GM18868 (cell line): ENCODE data around the gene B4GALNT3.

ENCODE experiments used
- ATAC-seq: cut with Tn5 transposase; IDR thresholded peaks from one replicate; pipeline ENCODE4 v1.9.1; 2021; ENCODE audit warnings: mild to moderate bottlenecking, moderate library complexity; ENCODE audit not compliant: unreplicated experiment

B4GALNT3 gene

GRCh38 chr12:507391-507796 is 47.7 kb downstream of the B4GALNT3 start:
- ATAC-seq: no peak

- ATAC-seq: no peak
Measured at GRCh38 chr12:508145-508544, 48.4 kb downstream of the B4GALNT3 start.

- no peak for ATAC-seq
Measured at GRCh38 chr12:508795-509194, 49.1 kb downstream of the B4GALNT3 start.

GRCh38 chr12:509500-509899 is 49.8 kb downstream of the B4GALNT3 start:
- ATAC-seq: no peak

GRCh38 chr12:510071-510825 is 50.5 kb downstream of the B4GALNT3 start:
- no peak for ATAC-seq

- no peak for ATAC-seq
Measured at GRCh38 chr12:512933-513332, 53.2 kb downstream of the B4GALNT3 start.

- no peak for ATAC-seq
Measured at GRCh38 chr12:513446-513845, 53.7 kb downstream of the B4GALNT3 start.

- no peak for ATAC-seq
Measured at GRCh38 chr12:517538-517937, 57.8 kb downstream of the B4GALNT3 start.

GRCh38 chr12:520119-520518 is 60.4 kb downstream of the B4GALNT3 start:
- no peak for ATAC-seq

GRCh38 chr12:522692-523378 is 63.1 kb downstream of the B4GALNT3 start:
- no peak for ATAC-seq

- no peak for ATAC-seq
Measured at GRCh38 chr12:524167-524951, 64.6 kb downstream of the B4GALNT3 start.

- no peak for ATAC-seq
Measured at GRCh38 chr12:526089-526488, 66.3 kb downstream of the B4GALNT3 start.

- ATAC-seq: no peak
Measured at GRCh38 chr12:527241-527640, 67.5 kb downstream of the B4GALNT3 start.

GRCh38 chr12:527729-528128 is 68.0 kb downstream of the B4GALNT3 start:
- ATAC-seq: no peak

- no peak for ATAC-seq
Measured at GRCh38 chr12:530308-530707, 70.6 kb downstream of the B4GALNT3 start.

GRCh38 chr12:530821-531220 is 71.1 kb downstream of the B4GALNT3 start:
- ATAC-seq: no peak

- ATAC-seq: no peak
Measured at GRCh38 chr12:531951-532585, 72.3 kb downstream of the B4GALNT3 start.

- ATAC-seq: no peak
Measured at GRCh38 chr12:532908-533565, 73.3 kb downstream of the B4GALNT3 start.

- ATAC-seq: no peak
Measured at GRCh38 chr12:533718-534117, 74.0 kb downstream of the B4GALNT3 start.

GRCh38 chr12:534216-534615 is 74.5 kb downstream of the B4GALNT3 start:
- no peak for ATAC-seq

- ATAC-seq: no peak
Measured at GRCh38 chr12:535396-535795, 75.7 kb downstream of the B4GALNT3 start.
